Astrocyte (in vitro differentiated cells and primary cell): ENCODE measurements around the gene ZMYND8. TPM values are rescaled to one million over a fixed set of nuclear protein-coding genes. Genes with fewer than 3 reads are reported as not detected.
A peak's percentile ranks its signal among the peaks of the same experiment; 100 is the strongest.

ENCODE experiments used
- DNase-seq: peaks from one replicate; pipeline ENCODE4 v3.0.0-alpha.2; 2010; ENCODE audit warnings: low read depth
- FAIRE-seq: peaks from 2 replicates; lab custom pipeline; 2011; peaks lifted over from hg19 to GRCh38; lab: Jason Lieb, UNC
- H2AFZ ChIP-seq: 2 replicates; pipeline ENCODE4 v1.6.0; 2012; ENCODE audit warnings: low read depth, low read length, inconsistent platforms
- H3K27ac ChIP-seq: 2 replicates; pipeline ENCODE4 v1.5.1; 2011; ENCODE audit warnings: low read depth, low read length, inconsistent platforms
- H3K27me3 ChIP-seq: 2 replicates; pipeline ENCODE4 v1.6.0; 2011; ENCODE audit warnings: low read length, inconsistent platforms; ENCODE audit not compliant: insufficient read depth
- H3K36me3 ChIP-seq: 2 replicates; pipeline ENCODE4 v1.5.1; 2011; ENCODE audit warnings: low read length, inconsistent platforms; ENCODE audit not compliant: insufficient read depth
- H3K4me1 ChIP-seq: 2 replicates; pipeline ENCODE4 v1.5.1; 2011; ENCODE audit warnings: low read length, inconsistent platforms; ENCODE audit not compliant: insufficient read depth
- H3K4me2 ChIP-seq: 2 replicates; pipeline ENCODE4 v1.6.0; 2012; ENCODE audit warnings: low read length, inconsistent platforms
- H3K4me3 ChIP-seq: 2 replicates; pipeline ENCODE4 v1.5.1; 2011; ENCODE audit warnings: low read depth, mild to moderate bottlenecking, low read length, inconsistent platforms; ENCODE audit not compliant: insufficient read depth
- H3K79me2 ChIP-seq: 2 replicates; pipeline ENCODE4 v1.6.0; 2012; ENCODE audit warnings: mild to moderate bottlenecking, low read length, inconsistent platforms; ENCODE audit not compliant: insufficient read depth
- H3K9ac ChIP-seq: 2 replicates; pipeline ENCODE4 v1.6.0; 2012; ENCODE audit warnings: mild to moderate bottlenecking, low read length, inconsistent platforms
- H3K9me3 ChIP-seq: 2 replicates; pipeline ENCODE4 v1.5.1; 2012; ENCODE audit warnings: low read depth, mild to moderate bottlenecking, low read length, inconsistent platforms; ENCODE audit not compliant: insufficient read depth
- H4K20me1 ChIP-seq: 2 replicates; pipeline ENCODE4 v1.6.0; 2012; ENCODE audit warnings: low read length, inconsistent platforms; ENCODE audit not compliant: insufficient read depth
- H3K27ac Mint-ChIP-seq: one replicate; pipeline ENCODE4 v1.8.0; 2021; ENCODE audit warnings: mild to moderate bottlenecking, mixed read lengths; ENCODE audit not compliant: unreplicated experiment
- H3K27me3 Mint-ChIP-seq: one replicate; pipeline ENCODE4 v1.8.0; 2021; ENCODE audit warnings: low read depth, mixed read lengths; ENCODE audit not compliant: unreplicated experiment
- H3K36me3 Mint-ChIP-seq: one replicate; pipeline ENCODE4 v1.8.0; 2021; ENCODE audit warnings: low read depth, mixed read lengths; ENCODE audit not compliant: unreplicated experiment
- H3K4me1 Mint-ChIP-seq: one replicate; pipeline ENCODE4 v1.8.0; 2021; ENCODE audit warnings: low read depth, mixed read lengths; ENCODE audit not compliant: unreplicated experiment
- H3K4me3 Mint-ChIP-seq: one replicate; pipeline ENCODE4 v1.8.0; 2021; ENCODE audit warnings: mild to moderate bottlenecking, moderate library complexity, mixed read lengths; ENCODE audit not compliant: unreplicated experiment
- H3K9me3 Mint-ChIP-seq: one replicate; pipeline ENCODE4 v1.8.0; 2021; ENCODE audit warnings: mild to moderate bottlenecking, mixed read lengths; ENCODE audit not compliant: unreplicated experiment
- CTCF ChIP-seq: IDR thresholded peaks from 2 replicates; pipeline ENCODE4 v1.5.1; 2011; ENCODE audit warnings: low read depth, mild to moderate bottlenecking, inconsistent platforms, low read length, moderate library complexity; ENCODE audit not compliant: insufficient read depth
- EZH2 ChIP-seq: IDR thresholded peaks from 2 replicates; pipeline ENCODE4 v1.6.1; 2012; ENCODE audit warnings: mild to moderate bottlenecking, low read length, inconsistent platforms; ENCODE audit not compliant: insufficient read depth
- total RNA-seq: library from RNA; stranded (reverse); gene quantifications from 2 replicates; pipeline ENCODE4 v1.2.1, GENCODE V29; 2021

Gene ZMYND8
- total RNA-seq, 1 donor from 2014 or later: 45.8 TPM

GRCh38 chr20:47311967-47312681, 44.4 kb downstream of the ZMYND8 start:
- Histone ChIP-seq H4K20me1 (no peaks in the 10 kb centered on the region), H3K36me3 (peaks cover 9% of the 10 kb centered on the region), H3K9ac (no peak overlapping the region), H3K9me3 (no peaks in the 10 kb centered on the region), H2AFZ (no peak overlapping the region), H3K4me3 (no peak overlapping the region), H3K27me3 (no peaks in the 10 kb centered on the region), H3K27ac (no peak overlapping the region), H3K79me2 (peaks cover 64% of the 10 kb centered on the region), H3K4me2 (no peak overlapping the region), H3K4me1 (peaks cover 25% of the 10 kb centered on the region)
- FAIRE-seq: no peak
- Mint-ChIP-seq H3K4me1 (peaks cover 35% of the 10 kb centered on the region), H3K27ac (peak overlapping the region; percentile 34), H3K4me3 (no peak overlapping the region), H3K36me3 (peaks cover 18% of the 10 kb centered on the region), H3K27me3 (no peaks in the 10 kb centered on the region), H3K9me3 (no peaks in the 10 kb centered on the region)
- no peak for DNase-seq
- no peak for TF ChIP-seq CTCF
- no peak for TF ChIP-seq EZH2

GRCh38 chr20:47311211-47311610, 45.3 kb downstream of the ZMYND8 start:
- TF ChIP-seq EZH2 (no peak), CTCF (no peak)
- peaks cover 9% of the 10 kb centered on the region for H3K36me3 ChIP-seq
- H3K4me1 ChIP-seq: peaks cover 18% of the 10 kb centered on the region
- no peaks in the 10 kb centered on the region for H3K9me3 ChIP-seq
- H3K27ac Mint-ChIP-seq: peak overlapping the region; percentile 11
- H3K27me3 ChIP-seq: no peaks in the 10 kb centered on the region
- H3K79me2 ChIP-seq: peaks cover 67% of the 10 kb centered on the region
- DNase-seq (no peak), FAIRE-seq (no peak)
- H2AFZ ChIP-seq: no peak overlapping the region
- H3K4me3 ChIP-seq: no peak overlapping the region
- no peak overlapping the region for H3K4me3 Mint-ChIP-seq
- no peaks in the 10 kb centered on the region for H4K20me1 ChIP-seq
- H3K27ac ChIP-seq: no peak overlapping the region
- peaks cover 33% of the 10 kb centered on the region for H3K4me1 Mint-ChIP-seq
- H3K27me3 Mint-ChIP-seq: no peaks in the 10 kb centered on the region
- H3K4me2 ChIP-seq: no peak overlapping the region
- H3K9me3 Mint-ChIP-seq: no peaks in the 10 kb centered on the region
- H3K36me3 Mint-ChIP-seq: peaks cover 22% of the 10 kb centered on the region
- H3K9ac ChIP-seq: no peak overlapping the region

GRCh38 chr20:47310729-47311128, 45.8 kb downstream of the ZMYND8 start:
- no peak overlapping the region for H3K27ac ChIP-seq
- Mint-ChIP-seq H3K36me3 (peaks cover 23% of the 10 kb centered on the region), H3K4me1 (peaks cover 28% of the 10 kb centered on the region), H3K27me3 (no peaks in the 10 kb centered on the region), H3K27ac (peak overlapping the region; percentile 11), H3K4me3 (no peak overlapping the region), H3K9me3 (no peaks in the 10 kb centered on the region)
- TF ChIP-seq CTCF (no peak), EZH2 (no peak)
- H3K9ac ChIP-seq: no peak overlapping the region
- peaks cover 9% of the 10 kb centered on the region for H3K36me3 ChIP-seq
- H4K20me1 ChIP-seq: no peaks in the 10 kb centered on the region
- no peak overlapping the region for H3K4me2 ChIP-seq
- H3K79me2 ChIP-seq: peaks cover 72% of the 10 kb centered on the region
- no peak for FAIRE-seq
- H3K27me3 ChIP-seq: no peaks in the 10 kb centered on the region
- H3K9me3 ChIP-seq: no peaks in the 10 kb centered on the region
- peaks cover 13% of the 10 kb centered on the region for H3K4me1 ChIP-seq
- no peak overlapping the region for H3K4me3 ChIP-seq
- H2AFZ ChIP-seq: no peak overlapping the region
- no peak for DNase-seq
